Stomach (tissue), 9 donors: ENCODE results near the gene TRIM29. TPM values are rescaled to one million over a fixed set of nuclear protein-coding genes. Genes with fewer than 3 reads are reported as not detected.

ENCODE experiments used
- DNase-seq, 2 donors: peaks; one replicate each; pipeline versions ENCODE4 v3.0.0 to v3.0.0-alpha.2; 2013 to 2019
- H3K27ac ChIP-seq, 5 donors: fragments of 200-600 bp in 4 of 5; sonication (generic) in 4 of 5; one replicate each; pipeline ENCODE4 v1.5.1; 2013 to 2019; ENCODE audit warnings: mild to moderate bottlenecking in 1 of 5, moderate library complexity in 1 of 5
- H3K27me3 ChIP-seq, 3 donors: fragments of 200-600 bp; sonication (generic); one replicate each; pipeline ENCODE4 v1.5.1; 2017 to 2019; ENCODE audit warnings: mixed run types in 1 of 3
- H3K36me3 ChIP-seq, 4 donors: fragments of 200-600 bp; sonication (generic); 1 replicate in 3 of 4; 2 replicates in 1 of 4; pipeline ENCODE4 v1.5.1; 2016 to 2019
- H3K4me1 ChIP-seq, 4 donors: fragments of 200-600 bp; sonication (generic); one replicate each; pipeline ENCODE4 v1.5.1; 2016 to 2019
- H3K4me3 ChIP-seq, 4 donors: fragments of 200-600 bp; sonication (generic) in 3 of 4; one replicate each; pipeline ENCODE4 v1.5.1; 2016 to 2019; ENCODE audit warnings: mild to moderate bottlenecking in 1 of 4
- H3K9me3 ChIP-seq, 4 donors: fragments of 200-600 bp; sonication (generic); one replicate each; pipeline ENCODE4 v1.5.1; 2016 to 2019
- EP300 ChIP-seq: sonication (generic); formaldehyde crosslinking; IDR thresholded peaks from one replicate; pipeline ENCODE4 v1.6.1; 2017; ENCODE audit warnings: antibody characterized with exemption
- POLR2A ChIP-seq, 4 donors: fragments of 450-650 bp; IDR thresholded peaks; one replicate each; pipeline ENCODE4 v1.6.1; 2016; ENCODE audit warnings: antibody characterized with exemption in 4 of 4, control low read depth in 2 of 4, mild to moderate bottlenecking in 1 of 4, moderate library complexity in 1 of 4
- POLR2AphosphoS5 ChIP-seq, 3 donors: sonication (generic); formaldehyde crosslinking; IDR thresholded peaks; one replicate each; pipeline ENCODE4 v1.6.1; 2016; ENCODE audit warnings: antibody characterized with exemption in 3 of 3
- WGBS, 5 donors: extraction: QIAGEN DNeasy Blood & Tissue Kit in 3 of 5; methylation state at CpG; one replicate each; pipeline versions ENCODE4 v1.1.5 to v1.1.7; 2013 to 2018; 5-methylcytosine and 5-hydroxymethylcytosine counted together
- intact Hi-C: fragments of 100-400 bp; cut with DNase I; formaldehyde crosslinking; loops from one replicate; pipeline ENCODE4 v1.15.1; 2023; ENCODE audit warnings: low total_unique reads
- polyA plus RNA-seq, 3 donors: library from polyadenylated mRNA; stranded (reverse); fragments of 200-250 nt; gene quantifications; one replicate each; pipeline ENCODE4 v1.2.3, GENCODE V29; 2013
- total RNA-seq, 5 donors: library from RNA; depleted of rRNA; stranded (reverse); fragments of >200 nt; gene quantifications; one replicate each; pipeline versions ENCODE4 v1.1.0 to v1.2.3, GENCODE V29; 2014 to 2016
- TF ChIP-seq, protein P1 (sequence below), 7 experiments: fragments of 450-650 bp in 4 of 7; fragments of 200-600 bp in 3 of 7; sonication (generic) in 3 of 7; IDR thresholded peaks; one replicate each; pipeline ENCODE4 v1.5.1; 2016 to 2019; ENCODE audit warnings: antibody characterized with exemption in 7 of 7, control low read depth in 2 of 7, mild to moderate bottlenecking in 1 of 7
- donor health status: healthy with polysubstance abuse.
- donor health status: Bipolar disorder and iron deficiency.
- donor health status: healthy.

Gene TRIM29
- total and polyA plus RNA-seq, 8 donors = 1.4 to 287 (median 2.2) TPM; not detected in 2

DNA sequence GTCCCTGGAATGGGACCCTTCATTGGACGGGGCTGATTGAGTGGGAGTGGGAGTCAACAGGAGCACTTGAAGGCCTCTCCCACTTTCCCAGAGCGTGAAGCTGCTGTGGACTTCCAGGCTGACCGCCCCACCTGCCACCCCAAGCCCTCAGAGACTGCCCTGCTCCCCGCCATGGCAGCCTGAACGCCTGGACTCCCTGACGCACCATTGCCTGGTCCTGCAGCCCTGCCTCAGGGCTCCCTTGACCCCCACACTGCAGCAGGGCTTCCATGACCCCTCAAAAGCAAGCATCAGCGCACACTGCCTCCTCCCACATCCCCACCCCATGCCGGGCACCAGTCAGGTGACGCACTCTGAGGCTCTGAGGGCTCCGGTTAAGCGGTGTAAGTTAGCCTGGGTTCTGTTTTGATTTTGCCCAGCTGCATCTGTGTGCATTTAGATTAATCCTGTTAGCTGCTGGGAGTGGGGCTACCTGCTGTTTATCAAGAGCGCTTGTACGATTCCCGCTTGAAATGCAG is 39.4 kb downstream of the TRIM29 start:
- Histone ChIP-seq H3K36me3 (no peaks in the 10 kb centered on the region), H3K4me3 (no peak overlapping the region), H3K4me1 (no peaks in the 10 kb centered on the region), H3K27ac (no peak overlapping the region), H3K27me3 (peaks cover 0 to 65% (median 0%) of the 10 kb centered on the region in 3 donors), H3K9me3 (no peaks in the 10 kb centered on the region)
- intact Hi-C loops = no loop called here
- TF ChIP-seq POLR2A (IDR thresholded peaks at IDR 0.05) (no peak), EP300 (no peak), POLR2AphosphoS5 (IDR thresholded peaks at IDR 0.05) (no peak)
- TF ChIP-seq, protein P1, sequence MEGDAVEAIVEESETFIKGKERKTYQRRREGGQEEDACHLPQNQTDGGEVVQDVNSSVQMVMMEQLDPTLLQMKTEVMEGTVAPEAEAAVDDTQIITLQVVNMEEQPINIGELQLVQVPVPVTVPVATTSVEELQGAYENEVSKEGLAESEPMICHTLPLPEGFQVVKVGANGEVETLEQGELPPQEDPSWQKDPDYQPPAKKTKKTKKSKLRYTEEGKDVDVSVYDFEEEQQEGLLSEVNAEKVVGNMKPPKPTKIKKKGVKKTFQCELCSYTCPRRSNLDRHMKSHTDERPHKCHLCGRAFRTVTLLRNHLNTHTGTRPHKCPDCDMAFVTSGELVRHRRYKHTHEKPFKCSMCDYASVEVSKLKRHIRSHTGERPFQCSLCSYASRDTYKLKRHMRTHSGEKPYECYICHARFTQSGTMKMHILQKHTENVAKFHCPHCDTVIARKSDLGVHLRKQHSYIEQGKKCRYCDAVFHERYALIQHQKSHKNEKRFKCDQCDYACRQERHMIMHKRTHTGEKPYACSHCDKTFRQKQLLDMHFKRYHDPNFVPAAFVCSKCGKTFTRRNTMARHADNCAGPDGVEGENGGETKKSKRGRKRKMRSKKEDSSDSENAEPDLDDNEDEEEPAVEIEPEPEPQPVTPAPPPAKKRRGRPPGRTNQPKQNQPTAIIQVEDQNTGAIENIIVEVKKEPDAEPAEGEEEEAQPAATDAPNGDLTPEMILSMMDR (IDR thresholded peaks at IDR 0.05) = no peak
- DNase-seq = no peak
- 80 to 85% (median 82%) methylated on average over 13 to 14 of the region's 14 CpGs for WGBS, 5 donors

DNA sequence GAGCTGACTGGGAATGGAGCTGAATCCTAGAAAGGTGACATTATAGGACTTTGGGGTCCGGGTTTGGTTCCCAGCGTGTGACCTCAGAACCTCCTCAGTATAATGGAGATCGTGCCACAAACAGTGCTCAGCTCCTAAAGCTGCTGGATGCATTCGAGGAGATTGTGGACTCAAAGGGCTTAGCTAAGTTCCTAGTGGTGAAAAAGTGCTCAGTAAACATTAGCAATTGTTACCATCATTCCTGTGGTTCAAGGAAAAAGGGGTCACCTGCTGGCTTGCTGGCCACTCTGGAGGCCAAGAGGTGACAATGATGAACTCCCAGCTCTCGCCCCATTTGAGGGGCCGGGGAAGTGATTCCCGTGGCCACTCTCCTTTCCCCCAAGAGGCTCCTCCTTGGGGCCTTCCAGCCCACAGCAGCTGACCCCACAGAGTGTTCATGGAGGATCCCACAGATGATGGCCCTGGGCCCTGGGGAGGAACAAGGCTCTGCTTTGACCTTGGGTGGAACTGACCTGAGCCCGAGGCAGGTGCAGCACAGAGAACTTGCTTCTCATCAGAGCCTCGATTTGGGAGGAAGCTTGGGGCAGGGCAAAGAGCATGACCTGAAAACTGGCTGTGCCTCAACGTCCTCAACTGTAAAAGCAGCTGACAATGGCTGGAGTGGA is 40.1 kb downstream of the TRIM29 start:
- intact Hi-C loops = no loop called here
- H3K9me3 ChIP-seq = no peaks in the 10 kb centered on the region
- H3K4me3 ChIP-seq = no peak overlapping the region
- H3K27ac ChIP-seq = no peak overlapping the region
- no peaks in the 10 kb centered on the region for H3K36me3 ChIP-seq
- H3K27me3 ChIP-seq = peaks cover 0 to 61% (median 0%) of the 10 kb centered on the region in 3 donors
- TF ChIP-seq, protein P1 (IDR thresholded peaks at IDR 0.05) = no peak
- no peak for TF ChIP-seq POLR2A (IDR thresholded peaks at IDR 0.05)
- no peak for TF ChIP-seq EP300
- no peak for TF ChIP-seq POLR2AphosphoS5 (IDR thresholded peaks at IDR 0.05)
- no peaks in the 10 kb centered on the region for H3K4me1 ChIP-seq
- no peak for DNase-seq
- 61 to 74% (median 68%) methylated on average over 8 to 10 of the region's 10 CpGs for WGBS, 5 donors

DNA sequence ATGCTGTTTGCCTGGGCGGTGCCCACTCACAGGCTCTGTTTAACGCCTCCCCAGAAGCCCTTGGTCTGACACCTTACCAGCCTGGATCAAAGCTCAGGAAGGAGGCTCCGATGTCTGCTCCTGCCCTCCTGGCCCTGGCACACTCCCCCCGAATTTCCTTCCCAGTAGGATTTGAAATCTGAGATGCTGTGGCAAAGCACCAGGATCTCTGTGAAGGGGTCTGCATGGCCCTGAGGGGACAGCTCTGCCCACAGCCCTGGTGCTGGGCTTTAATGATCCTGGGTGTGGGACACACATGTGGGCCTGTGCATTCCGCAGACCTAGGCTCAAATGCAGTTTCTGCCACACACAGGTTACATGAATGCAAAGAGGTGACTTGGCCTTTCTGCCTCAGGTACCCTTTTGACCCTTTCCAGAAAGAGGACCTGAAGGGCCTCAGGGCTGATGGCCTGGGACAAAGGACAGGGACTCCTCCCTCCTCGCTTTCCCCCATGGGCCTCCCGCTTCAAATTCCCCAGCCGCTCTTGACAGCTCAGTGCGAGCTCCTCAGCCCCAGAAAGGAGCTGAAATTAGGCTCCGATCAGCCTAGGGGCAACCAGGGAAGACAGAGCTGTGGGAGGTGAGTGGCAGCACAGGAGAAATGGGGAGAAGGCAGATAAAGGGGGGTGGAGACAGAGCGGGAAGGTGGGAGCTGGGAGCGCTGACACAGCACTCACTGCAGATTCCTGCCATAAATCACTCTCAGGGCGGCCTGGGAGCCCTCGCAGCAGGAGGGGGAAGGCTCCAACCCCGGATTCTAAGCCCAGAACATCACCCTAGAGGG is 41.3 kb downstream of the TRIM29 start:
- Histone ChIP-seq H3K27ac (no peak overlapping the region), H3K4me1 (peaks cover 0 to 6% (median 5%) of the 10 kb centered on the region in 4 donors), H3K36me3 (no peaks in the 10 kb centered on the region), H3K9me3 (no peaks in the 10 kb centered on the region), H3K4me3 (no peak overlapping the region), H3K27me3 (peaks cover 0 to 49% (median 0%) of the 10 kb centered on the region in 3 donors)
- TF ChIP-seq POLR2A (IDR thresholded peaks at IDR 0.05) (no peak), POLR2AphosphoS5 (IDR thresholded peaks at IDR 0.05) (no peak), EP300 (no peak)
- TF ChIP-seq, protein P1 (IDR thresholded peaks at IDR 0.05) = no peak
- DNase-seq = peak in 1 of 2 donors; percentile 47
- intact Hi-C loops = no loop called here
- 59 to 84% (median 68%) methylated on average over 15 of the region's 15 CpGs for WGBS, 5 donors

DNA sequence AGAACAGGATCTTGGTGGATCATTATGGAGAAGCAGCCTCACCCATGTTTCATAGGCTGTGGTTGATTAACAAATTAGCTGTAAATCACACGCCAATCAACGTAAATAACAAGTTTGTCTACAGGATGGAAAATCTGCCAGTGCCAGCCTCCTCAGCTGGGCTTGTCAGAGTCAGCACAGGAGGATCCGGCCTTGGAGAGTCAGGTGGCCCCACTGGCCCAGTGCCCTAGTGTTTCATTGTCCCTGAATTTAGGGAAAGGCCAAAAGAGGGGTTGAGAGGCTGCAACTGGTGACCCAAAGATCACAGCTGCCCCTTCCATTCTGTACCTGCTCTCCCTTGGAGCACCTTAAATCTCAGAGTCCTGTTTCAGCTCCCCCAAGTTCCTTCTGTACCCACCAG is 42.4 kb downstream of the TRIM29 start:
- TF ChIP-seq, protein P1 (IDR thresholded peaks at IDR 0.05) = no peak
- TF ChIP-seq EP300 = no peak
- no peak for TF ChIP-seq POLR2A (IDR thresholded peaks at IDR 0.05)
- no peak for TF ChIP-seq POLR2AphosphoS5 (IDR thresholded peaks at IDR 0.05)
- WGBS, 5 donors = 82 to 89% (median 85%) methylated on average over 1 to 3 of the region's 3 CpGs

More for the DNA sequence above, 42.4 kb downstream of the TRIM29 start:
- H3K9me3 ChIP-seq = no peaks in the 10 kb centered on the region
- H3K36me3 ChIP-seq = no peaks in the 10 kb centered on the region
- H3K27me3 ChIP-seq = peaks cover 0 to 43% (median 0%) of the 10 kb centered on the region in 3 donors
- H3K4me1 ChIP-seq = peaks cover 0 to 17% (median 10%) of the 10 kb centered on the region in 4 donors
- intact Hi-C loops = no loop called here
- DNase-seq = no peak
- H3K27ac ChIP-seq = no peak overlapping the region
- H3K4me3 ChIP-seq = no peak overlapping the region
